H1 (cell line): ENCODE measurements around the gene SCMH1. TPM values are rescaled to one million over a fixed set of nuclear protein-coding genes. Genes with fewer than 3 reads are reported as not detected.

ENCODE experiments used
- CREB1 ChIP-seq: IDR thresholded peaks from 2 replicates; pipeline ENCODE4 v1.6.1; 2012; ENCODE audit warnings: inconsistent platforms
- EP300 ChIP-seq, 2 experiments: IDR thresholded peaks; 1 replicate in 1 of 2; 2 replicates in 1 of 2; pipeline ENCODE4 v1.6.1; 2011 to 2012; ENCODE audit warnings: low read depth in 2 of 2, low read length in 2 of 2, mild to moderate bottlenecking in 2 of 2, borderline replicate concordance in 1 of 2, inconsistent platforms in 1 of 2, moderate library complexity in 1 of 2
- JUN ChIP-seq: IDR thresholded peaks from 2 replicates; pipeline ENCODE4 v1.6.1; 2011; ENCODE audit warnings: low read depth, mild to moderate bottlenecking, improper control_type of control experiment, low read length
- SIRT6 ChIP-seq: IDR thresholded peaks from one replicate; pipeline ENCODE4 v1.7.1; 2012; ENCODE audit warnings: low read length, inconsistent platforms
- SP2 ChIP-seq: IDR thresholded peaks from 2 replicates; pipeline ENCODE4 v1.6.1; 2012; ENCODE audit warnings: mild to moderate bottlenecking, low read length, inconsistent platforms
- TAF7 ChIP-seq: optimal IDR thresholded peaks from 2 replicates; pipeline ENCODE3; 2011; ENCODE audit warnings: low read depth, mild to moderate bottlenecking, inconsistent platforms, low read length, moderate library complexity, borderline replicate concordance
- TCF12 ChIP-seq: IDR thresholded peaks from 2 replicates; pipeline ENCODE4 v1.6.1; 2011; ENCODE audit warnings: low read depth, mild to moderate bottlenecking, low read length
- polyA plus RNA-seq, 7 experiments: library from polyadenylated mRNA; depleted of rRNA in 3 of 7; stranded (reverse) in 5 of 7; unstranded in 2 of 7; fragments of >200 nt in 5 of 7; fragments of 200-250 nt in 2 of 7; gene quantifications; 1 replicate in 5 of 7; 2 replicates in 1 of 7; 4 replicates in 1 of 7; pipeline versions ENCODE4 v1.2.1 to v1.2.3, GENCODE V29; 2011 to 2013; ENCODE audit warnings: missing spikeins in 2 of 7, mixed read lengths in 2 of 7
- total RNA-seq: library from RNA; stranded (reverse); fragmentation: NEBNext Ultra II Directional; extraction: Animal tissue kit (Norgen Biotek cat#: 25700); gene quantifications from 2 replicates; pipeline ENCODE4 v1.2.1, GENCODE V29; 2021
- TF ChIP-seq, protein P1 (sequence below): IDR thresholded peaks from 2 replicates; pipeline ENCODE4 v1.6.1; 2011; ENCODE audit warnings: low read length, improper control_type of control experiment

Gene SCMH1
- total and polyA plus RNA-seq, 2 of the 8 experiments (the other 6 are each of a cell fraction or from before 2014, with no cell fraction given): 16.6 to 30.7 TPM

DNA sequence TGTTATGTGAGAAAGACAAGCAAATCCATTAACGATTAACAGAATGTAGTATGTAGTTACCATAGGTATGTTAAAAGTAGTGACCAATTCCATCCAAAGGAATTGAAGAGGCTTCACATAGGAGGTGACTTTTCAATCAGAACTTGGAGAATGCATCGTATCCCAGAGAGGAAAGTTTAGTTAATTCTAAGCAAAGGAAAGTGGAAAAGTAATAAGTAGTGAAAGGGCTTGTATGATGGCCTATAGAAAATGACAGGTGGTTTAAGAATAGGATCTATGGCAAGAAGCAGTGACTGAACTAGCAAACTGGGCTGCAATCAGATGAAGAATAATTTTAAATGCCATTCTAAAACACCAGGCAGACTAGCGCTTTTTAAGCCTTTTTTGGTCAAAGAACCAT lies 16.6 kb downstream of the SCMH1 start (continued):
- TF ChIP-seq EP300 (IDR thresholded peaks at IDR 0.05; ENCODE audit: borderline replicate concordance in 1 of 2, low read depth in 2 of 2, low read length in 2 of 2) (no peak), SIRT6 (no peak), SP2 (no peak), TCF12 (no peak), CREB1 (no peak), TAF7 (no peak), JUN (no peak)
- TF ChIP-seq, protein P1, sequence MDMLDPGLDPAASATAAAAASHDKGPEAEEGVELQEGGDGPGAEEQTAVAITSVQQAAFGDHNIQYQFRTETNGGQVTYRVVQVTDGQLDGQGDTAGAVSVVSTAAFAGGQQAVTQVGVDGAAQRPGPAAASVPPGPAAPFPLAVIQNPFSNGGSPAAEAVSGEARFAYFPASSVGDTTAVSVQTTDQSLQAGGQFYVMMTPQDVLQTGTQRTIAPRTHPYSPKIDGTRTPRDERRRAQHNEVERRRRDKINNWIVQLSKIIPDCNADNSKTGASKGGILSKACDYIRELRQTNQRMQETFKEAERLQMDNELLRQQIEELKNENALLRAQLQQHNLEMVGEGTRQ: no peak
